Large intestine (tissue), 3 donors: ENCODE measurements around the gene FURIN. TPM values are rescaled to one million over a fixed set of nuclear protein-coding genes. Genes with fewer than 3 reads are reported as not detected.
"Not testable (repeated sequence)": the region's sequence is repeated elsewhere in the genome, so short reads cannot be mapped to it uniquely, and the experiment has no call there.

Source experiments
- DNase-seq, 2 donors: peaks; one replicate each; pipeline versions ENCODE4 v3.0.0 to v3.0.0-alpha.2; 2013
- H3K27ac ChIP-seq: one replicate; pipeline ENCODE4 v1.5.1; 2013; ENCODE audit warnings: low read length
- H3K27me3 ChIP-seq: 2 replicates; pipeline ENCODE4 v1.6.1; 2013; ENCODE audit warnings: low read length; ENCODE audit not compliant: control insufficient read depth, insufficient read depth
- H3K36me3 ChIP-seq: 2 replicates; pipeline ENCODE4 v1.6.1; 2013; ENCODE audit warnings: low read length; ENCODE audit not compliant: control insufficient read depth, insufficient read depth
- H3K4me1 ChIP-seq: one replicate; pipeline ENCODE4 v1.6.1; 2013; ENCODE audit warnings: low read length; ENCODE audit not compliant: control insufficient read depth, insufficient read depth
- H3K4me3 ChIP-seq: one replicate; pipeline ENCODE4 v1.5.1; 2013; ENCODE audit warnings: low read length
- H3K9me3 ChIP-seq: one replicate; pipeline ENCODE4 v1.6.1; 2013; ENCODE audit warnings: mild to moderate bottlenecking, low read depth, low read length, moderate library complexity; ENCODE audit not compliant: control insufficient read depth
- WGBS: methylation state at CpG from one replicate; pipeline ENCODE4 v1.1.5; 2013; ENCODE audit warnings: low lambda C conversion rate; ENCODE audit not compliant: insufficient coverage; 5-methylcytosine and 5-hydroxymethylcytosine counted together
- polyA plus RNA-seq: library from polyadenylated mRNA; unstranded; fragments of 120-200 nt; gene quantifications from one replicate; pipeline ENCODE4 v1.2.1, GENCODE V29; 2013

The FURIN gene
- polyA plus RNA-seq, 1 donor, result 91.6 TPM

- H3K4me3 ChIP-seq, result no peak overlapping the region
- WGBS, result no CpG with 5 or more reads among the region's 25 CpGs
- no peaks in the 10 kb centered on the region for H3K9me3 ChIP-seq
- peaks cover 85% of the 10 kb centered on the region for H3K36me3 ChIP-seq
- H3K27ac ChIP-seq, result no peak overlapping the region
- no peak for DNase-seq
- H3K27me3 ChIP-seq, result no peaks in the 10 kb centered on the region
- no peaks in the 10 kb centered on the region for H3K4me1 ChIP-seq
Measured at GRCh38 chr15:90915808-90916440, 47.5 kb downstream of the FURIN start.

- no peaks in the 10 kb centered on the region for H3K27me3 ChIP-seq
- WGBS, result no CpG with 5 or more reads among the region's 11 CpGs
- no peaks in the 10 kb centered on the region for H3K9me3 ChIP-seq
- no peaks in the 10 kb centered on the region for H3K4me1 ChIP-seq
- DNase-seq, result no peak
- no peak overlapping the region for H3K4me3 ChIP-seq
- H3K27ac ChIP-seq, result no peak overlapping the region
- H3K36me3 ChIP-seq, result peaks cover 84% of the 10 kb centered on the region
Measured at GRCh38 chr15:90916461-90916860, 48.1 kb downstream of the FURIN start.

GRCh38 chr15:90917569-90917968, 49.2 kb downstream of the FURIN start:
- no peaks in the 10 kb centered on the region for H3K4me1 ChIP-seq
- WGBS, result no CpG with 5 or more reads among the region's 12 CpGs
- no peak for DNase-seq
- H3K4me3 ChIP-seq, result no peak overlapping the region
- no peaks in the 10 kb centered on the region for H3K27me3 ChIP-seq
- no peak overlapping the region for H3K27ac ChIP-seq
- H3K36me3 ChIP-seq, result peaks cover 73% of the 10 kb centered on the region
- no peaks in the 10 kb centered on the region for H3K9me3 ChIP-seq

- no CpG with 5 or more reads among the region's 23 CpGs for WGBS
- Histone ChIP-seq H3K27ac (no peak overlapping the region), H3K36me3 (peaks cover 67% of the 10 kb centered on the region), H3K9me3 (no peaks in the 10 kb centered on the region), H3K4me3 (no peak overlapping the region), H3K4me1 (no peaks in the 10 kb centered on the region), H3K27me3 (no peaks in the 10 kb centered on the region)
- DNase-seq, result no peak
Measured at GRCh38 chr15:90918034-90918788, 49.8 kb downstream of the FURIN start.

GRCh38 chr15:90918835-90919234, 50.4 kb downstream of the FURIN start:
- no CpG with 5 or more reads among the region's 6 CpGs for WGBS

GRCh38 chr15:90921887-90922286, 53.5 kb downstream of the FURIN start:
- 93% methylated on average over 2 of the region's 4 CpGs for WGBS
- Histone ChIP-seq H3K36me3 (peaks cover 39% of the 10 kb centered on the region), H3K9me3 (no peaks in the 10 kb centered on the region), H3K4me3 (no peak overlapping the region), H3K4me1 (no peaks in the 10 kb centered on the region), H3K27me3 (no peaks in the 10 kb centered on the region), H3K27ac (no peak overlapping the region)
- no peak for DNase-seq

More at GRCh38 chr15:90918835-90919234, 50.4 kb downstream of the FURIN start:
- no peaks in the 10 kb centered on the region for H3K9me3 ChIP-seq
- no peak overlapping the region for H3K4me3 ChIP-seq
- H3K27me3 ChIP-seq, result no peaks in the 10 kb centered on the region
- H3K27ac ChIP-seq, result no peak overlapping the region
- no peak for DNase-seq
- peaks cover 61% of the 10 kb centered on the region for H3K36me3 ChIP-seq
- H3K4me1 ChIP-seq, result no peaks in the 10 kb centered on the region

GRCh38 chr15:90922712-90923322, 54.4 kb downstream of the FURIN start:
- WGBS, result no CpG with 5 or more reads among the region's 7 CpGs
- peaks cover 30% of the 10 kb centered on the region for H3K36me3 ChIP-seq
- not testable (repeated sequence) for H3K9me3 ChIP-seq, H3K27ac ChIP-seq, H3K4me3 ChIP-seq, H3K27me3 ChIP-seq, H3K4me1 ChIP-seq, DNase-seq

- no peak overlapping the region for H3K27ac ChIP-seq
- no peaks in the 10 kb centered on the region for H3K4me1 ChIP-seq
- no peaks in the 10 kb centered on the region for H3K27me3 ChIP-seq
- no peaks in the 10 kb centered on the region for H3K9me3 ChIP-seq
- DNase-seq, result no peak
- WGBS, result no CpG with 5 or more reads among the region's 5 CpGs
- H3K4me3 ChIP-seq, result no peak overlapping the region
- peaks cover 18% of the 10 kb centered on the region for H3K36me3 ChIP-seq
Measured at GRCh38 chr15:90924375-90924774, 56.0 kb downstream of the FURIN start.

- H3K4me1 ChIP-seq, result peaks cover 12% of the 10 kb centered on the region
- not testable (repeated sequence) for H3K27me3 ChIP-seq, H3K27ac ChIP-seq, H3K36me3 ChIP-seq, DNase-seq, H3K9me3 ChIP-seq, H3K4me3 ChIP-seq
- WGBS, result no CpG with 5 or more reads among the region's 10 CpGs
Measured at GRCh38 chr15:90926766-90927165, 58.4 kb downstream of the FURIN start.

GRCh38 chr15:90928106-90928505, 59.7 kb downstream of the FURIN start:
- H3K4me1 ChIP-seq, result peaks cover 12% of the 10 kb centered on the region
- not testable (repeated sequence) for H3K4me3 ChIP-seq, H3K27ac ChIP-seq, H3K9me3 ChIP-seq, H3K27me3 ChIP-seq, H3K36me3 ChIP-seq, DNase-seq
- WGBS, result 100% methylated on average over 1 of the region's 7 CpGs
